Activated CD8-positive, alpha-beta T cell treated with anti-CD3 and anti-CD28 coated beads, Interleukin-2, amount 10 ng/mL, durations not matched to agents 7 days and 5 days (primary cell): ENCODE results near the gene ARID5B. TPM values are rescaled to one million over a fixed set of nuclear protein-coding genes. Genes with fewer than 3 reads are reported as not detected.

Experiments used
- ATAC-seq: fragments of 150-1000 bp; cut with Tn5 transposase; one replicate; pipeline ENCODE4 v1.10.0; 2021; ENCODE audit warnings: moderate library complexity
- CTCF ChIA-PET: fragments of 350-600 bp; sonication (Branson Sonifier 250); formaldehyde crosslinking; loops from one replicate; lab custom pipeline; 2021; ENCODE audit warnings: antibody characterized with exemption; lab: Charles Lee
- POLR2A ChIA-PET: fragments of 350-600 bp; sonication (Branson Sonifier 250); formaldehyde crosslinking; loops from one replicate; lab custom pipeline; 2021; ENCODE audit warnings: antibody characterized with exemption; lab: Charles Lee
- DNase-seq: peaks from one replicate; pipeline ENCODE4 v3.0.0-alpha.2; 2020
- H3K27ac Mint-ChIP-seq: one replicate; pipeline ENCODE4 v1.8.0; 2021; ENCODE audit warnings: mild to moderate bottlenecking, mixed read lengths
- H3K27me3 Mint-ChIP-seq: one replicate; pipeline ENCODE4 v1.8.0; 2021; ENCODE audit warnings: low read depth, mixed read lengths
- H3K36me3 Mint-ChIP-seq: one replicate; pipeline ENCODE4 v1.8.0; 2021; ENCODE audit warnings: low read depth, mixed read lengths
- H3K4me1 Mint-ChIP-seq: one replicate; pipeline ENCODE4 v1.8.0; 2021; ENCODE audit warnings: low read depth, mixed read lengths
- H3K4me3 Mint-ChIP-seq: one replicate; pipeline ENCODE4 v1.8.0; 2021; ENCODE audit warnings: mild to moderate bottlenecking, mixed read lengths
- H3K9me3 Mint-ChIP-seq: one replicate; pipeline ENCODE4 v1.8.0; 2022; ENCODE audit warnings: mixed read lengths; ENCODE audit not compliant: insufficient read depth
- total RNA-seq, 2 experiments: library from RNA; stranded (reverse); gene quantifications; one replicate each; pipeline ENCODE4 v1.2.3, GENCODE V29; 2021

Gene ARID5B
- total RNA-seq, 2 experiments from 2014 or later: 18.0 to 21.6 TPM

DNA sequence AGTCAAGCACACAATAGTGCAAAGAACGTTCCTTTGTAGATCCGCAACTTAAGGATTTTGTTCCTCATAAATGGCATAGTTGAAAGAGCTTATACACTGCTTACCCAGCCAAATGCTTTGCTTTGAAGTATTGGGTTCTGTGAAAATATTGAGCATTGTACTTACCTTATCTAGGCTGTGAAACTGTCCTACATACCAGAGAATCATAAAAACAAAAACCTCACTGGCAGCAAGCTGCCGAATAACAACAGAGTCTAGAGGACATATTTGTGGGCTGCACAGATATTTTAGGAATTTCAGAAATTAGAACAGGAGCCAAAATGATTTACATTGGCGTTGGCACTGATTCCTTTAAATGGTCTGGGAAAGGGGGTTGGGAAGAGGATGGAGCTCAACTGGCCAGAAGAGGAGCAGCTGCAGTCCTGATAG is 192.4 kb downstream of the ARID5B start:
- no peak overlapping the region for H3K27ac Mint-ChIP-seq
- H3K9me3 Mint-ChIP-seq: no peaks in the 10 kb centered on the region
- DNase-seq (no peak), ATAC-seq (no peak)
- H3K4me1 Mint-ChIP-seq: peaks cover 21% of the 10 kb centered on the region
- CTCF ChIA-PET: interaction anchor here (1.6 kb wide), 1 partner anchor 14 kb away, joined by 4 read pairs; no protein-coding TSS in a partner anchor
- POLR2A ChIA-PET: no interaction called here
- H3K36me3 Mint-ChIP-seq: peaks cover 72% of the 10 kb centered on the region
- no peak overlapping the region for H3K4me3 Mint-ChIP-seq
- no peaks in the 10 kb centered on the region for H3K27me3 Mint-ChIP-seq

DNA sequence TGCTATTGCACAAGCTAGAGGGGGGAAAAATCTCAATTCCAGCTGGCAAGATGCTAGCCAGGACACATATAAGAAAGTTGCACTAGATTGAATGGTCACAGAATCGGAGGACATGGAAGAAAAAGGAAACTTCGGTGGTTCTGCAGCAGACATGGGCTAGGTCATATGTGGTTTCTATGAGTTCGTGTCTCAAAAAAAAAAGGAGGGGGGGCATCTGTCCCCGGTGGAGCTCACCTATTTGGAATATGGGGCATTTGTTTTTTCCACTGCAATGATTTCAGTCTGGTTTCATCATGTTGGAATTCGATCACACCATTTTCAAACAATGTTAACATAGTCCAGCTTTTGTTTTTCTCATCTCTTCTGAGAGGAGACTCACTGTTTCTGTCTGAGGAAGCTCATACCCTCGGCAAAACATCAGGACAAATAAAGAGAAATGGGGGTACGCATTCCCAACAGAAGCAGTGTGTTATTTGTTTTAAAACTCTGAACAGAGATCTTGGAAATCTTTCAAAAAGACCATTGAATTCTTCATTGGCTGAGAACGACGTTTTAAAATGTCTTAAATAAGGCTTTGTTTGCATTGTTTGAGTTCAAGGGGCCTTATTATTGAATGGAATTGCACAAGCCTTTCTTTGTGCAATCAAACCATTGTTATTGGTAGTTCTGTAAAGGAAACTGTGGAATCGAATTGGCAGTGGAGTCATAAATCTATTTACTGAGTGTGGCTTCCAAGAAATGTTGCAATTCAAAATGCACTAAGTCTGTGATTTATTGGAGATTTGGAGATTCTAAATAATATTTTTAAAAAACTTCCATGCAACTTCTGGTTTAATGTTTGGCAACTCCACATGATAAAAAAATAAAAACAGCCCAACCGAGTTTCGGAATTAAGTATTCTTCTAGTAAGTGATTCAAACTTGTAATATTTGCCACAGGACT is 194.0 kb downstream of the ARID5B start:
- Mint-ChIP-seq H3K4me1 (peaks cover 16% of the 10 kb centered on the region), H3K27me3 (no peaks in the 10 kb centered on the region), H3K4me3 (no peak overlapping the region), H3K27ac (no peak overlapping the region), H3K36me3 (peaks cover 59% of the 10 kb centered on the region), H3K9me3 (no peaks in the 10 kb centered on the region)
- DNase-seq: no peak
- ChIA-PET CTCF (no interaction called here), POLR2A (no interaction called here)
- ATAC-seq: no peak

- Mint-ChIP-seq H3K4me1 (peaks cover 16% of the 10 kb centered on the region), H3K27ac (no peak overlapping the region), H3K36me3 (peaks cover 49% of the 10 kb centered on the region), H3K27me3 (no peaks in the 10 kb centered on the region), H3K4me3 (no peak overlapping the region), H3K9me3 (no peaks in the 10 kb centered on the region)
- no peak for DNase-seq
- ATAC-seq: no peak
- CTCF ChIA-PET: no interaction called here
- POLR2A ChIA-PET: no interaction called here
Observed at GRCh38 chr10:62096256-62096933, 194.9 kb downstream of the ARID5B start.

GRCh38 chr10:62098278-62099121 is 197.0 kb downstream of the ARID5B start:
- ChIA-PET POLR2A (no interaction called here), CTCF (interaction anchor here (1.3 kb wide), 1 partner anchor 21 kb away, joined by 3 read pairs; no protein-coding TSS in a partner anchor)
- no peak overlapping the region for H3K27ac Mint-ChIP-seq
- no peak overlapping the region for H3K4me3 Mint-ChIP-seq
- H3K36me3 Mint-ChIP-seq: peaks cover 30% of the 10 kb centered on the region
- no peaks in the 10 kb centered on the region for H3K9me3 Mint-ChIP-seq
- peaks cover 16% of the 10 kb centered on the region for H3K4me1 Mint-ChIP-seq
- no peak for DNase-seq
- H3K27me3 Mint-ChIP-seq: no peaks in the 10 kb centered on the region
- ATAC-seq: no peak

DNA sequence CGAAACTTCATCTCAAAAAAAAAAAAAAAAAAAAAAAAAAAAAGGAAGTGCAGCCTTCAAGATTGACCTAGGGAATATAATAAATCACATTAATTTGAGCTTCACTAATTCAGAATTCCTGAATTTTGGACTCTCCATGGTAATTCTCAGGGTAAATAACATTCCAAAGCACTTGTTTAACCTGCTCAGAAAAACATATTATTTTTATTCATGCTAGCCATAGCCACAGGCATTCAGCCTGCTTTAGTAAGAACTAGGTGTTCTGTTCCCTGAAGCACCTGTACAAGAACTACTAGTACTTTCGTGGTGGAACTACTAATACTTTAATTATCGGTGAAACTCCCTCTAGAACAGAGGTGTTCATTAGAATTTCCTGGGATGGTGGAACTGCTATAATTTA is 197.8 kb downstream of the ARID5B start:
- peaks cover 22% of the 10 kb centered on the region for H3K36me3 Mint-ChIP-seq
- no peaks in the 10 kb centered on the region for H3K27me3 Mint-ChIP-seq
- POLR2A ChIA-PET: no interaction called here
- ATAC-seq (no peak), DNase-seq (no peak)
- H3K9me3 Mint-ChIP-seq: no peaks in the 10 kb centered on the region
- no peak overlapping the region for H3K4me3 Mint-ChIP-seq
- CTCF ChIA-PET: interaction anchor here (1.3 kb wide), 1 partner anchor 20 kb away, joined by 3 read pairs; no protein-coding TSS in a partner anchor
- H3K27ac Mint-ChIP-seq: no peak overlapping the region
- H3K4me1 Mint-ChIP-seq: peaks cover 12% of the 10 kb centered on the region

GRCh38 chr10:62103857-62104256 is 202.4 kb downstream of the ARID5B start:
- H3K4me1 Mint-ChIP-seq: peaks cover 26% of the 10 kb centered on the region
- ChIA-PET CTCF (interaction anchor here (2.6 kb wide), 1 partner anchor 141 kb away, joined by 10 read pairs; no protein-coding TSS in a partner anchor), POLR2A (no interaction called here)
- no peak overlapping the region for H3K27ac Mint-ChIP-seq
- ATAC-seq (no peak), DNase-seq (no peak)
- peaks cover 7% of the 10 kb centered on the region for H3K36me3 Mint-ChIP-seq
- H3K4me3 Mint-ChIP-seq: no peak overlapping the region
- no peaks in the 10 kb centered on the region for H3K27me3 Mint-ChIP-seq
- H3K9me3 Mint-ChIP-seq: no peaks in the 10 kb centered on the region

DNA sequence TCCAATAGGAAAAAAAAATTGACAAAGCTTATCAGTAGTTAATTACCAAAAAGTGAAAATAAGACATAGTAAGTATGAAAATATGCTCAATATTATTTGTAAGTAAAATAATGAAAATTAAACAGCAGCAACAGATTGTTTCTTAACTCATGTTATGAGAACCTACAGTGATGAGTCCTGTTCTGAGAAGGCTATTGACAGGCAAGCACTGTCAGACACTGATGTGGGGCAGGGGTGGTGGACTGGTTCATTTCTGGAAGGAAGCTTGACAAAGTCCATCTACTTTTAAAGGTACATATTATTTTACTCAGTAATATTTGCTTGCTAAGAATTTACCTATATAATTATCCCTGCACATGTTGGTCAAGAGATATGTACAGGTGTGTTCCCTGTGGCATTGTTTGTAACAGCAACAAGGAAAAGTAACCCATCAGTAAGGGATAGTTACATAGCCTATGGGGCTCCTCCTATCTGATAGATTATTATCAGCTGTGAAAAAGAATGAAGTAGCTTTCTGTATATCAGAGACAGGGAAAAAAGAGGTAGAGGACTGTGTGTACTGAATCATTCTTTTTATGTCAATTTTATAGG is 205.5 kb downstream of the ARID5B start:
- DNase-seq (no peak), ATAC-seq (no peak)
- no peaks in the 10 kb centered on the region for H3K9me3 Mint-ChIP-seq
- ChIA-PET POLR2A (interaction anchor here (0.6 to 1.4 kb wide), 3 partner anchors 23 to 206 kb away, joined by 3 read pairs; no protein-coding TSS in a partner anchor), CTCF (interaction anchor here (1.0 to 1.7 kb wide), 5 partner anchors 14 to 211 kb away, joined by 4 to 7 read pairs (median 4); no protein-coding TSS in a partner anchor)
- H3K27me3 Mint-ChIP-seq: no peaks in the 10 kb centered on the region
- H3K4me3 Mint-ChIP-seq: no peak overlapping the region
- H3K36me3 Mint-ChIP-seq: peaks cover 11% of the 10 kb centered on the region
- no peak overlapping the region for H3K27ac Mint-ChIP-seq
- H3K4me1 Mint-ChIP-seq: peaks cover 42% of the 10 kb centered on the region

DNA sequence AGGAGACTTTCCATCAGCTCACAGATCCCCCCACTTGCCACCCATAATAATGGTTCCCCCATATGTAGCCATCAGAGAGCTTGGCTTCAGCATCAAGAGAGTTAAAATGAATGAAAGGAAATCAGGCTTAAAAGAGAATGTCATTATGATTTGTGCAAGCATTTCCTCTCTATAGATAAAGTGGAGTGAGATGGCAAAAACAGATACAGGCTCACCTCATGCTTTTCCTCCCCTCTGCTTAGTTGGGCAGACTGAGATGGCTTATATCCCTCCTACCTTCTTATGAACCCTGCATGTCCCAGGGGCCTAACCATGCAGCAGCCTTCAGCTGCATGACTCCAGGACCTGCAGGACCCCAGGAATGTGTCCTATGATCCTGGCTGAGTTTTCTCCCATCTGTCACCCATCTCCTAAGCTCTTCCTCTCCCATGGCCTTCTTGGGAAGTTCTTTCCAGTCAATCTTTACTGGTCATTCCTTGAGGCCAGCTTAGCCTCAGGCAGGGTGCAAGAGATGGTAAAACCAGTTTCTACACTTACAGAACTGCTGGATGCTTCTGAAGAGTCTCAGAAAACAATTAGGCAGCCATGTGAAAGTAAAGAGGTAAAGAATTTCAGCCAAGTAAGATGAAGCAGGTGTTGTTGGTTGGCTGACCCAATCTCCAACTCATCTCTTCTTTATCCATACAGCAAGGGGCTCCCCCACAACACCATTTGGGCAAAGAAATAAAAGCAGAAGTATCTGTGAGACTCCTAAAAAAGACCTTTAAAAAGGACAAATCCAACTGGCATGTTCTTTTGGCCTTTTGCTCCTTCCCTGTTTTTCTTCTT is 207.5 kb downstream of the ARID5B start:
- Mint-ChIP-seq H3K27ac (peak overlapping the region; percentile 80), H3K4me1 (peaks cover 42% of the 10 kb centered on the region), H3K36me3 (peaks cover 11% of the 10 kb centered on the region), H3K9me3 (no peaks in the 10 kb centered on the region), H3K27me3 (no peaks in the 10 kb centered on the region), H3K4me3 (no peak overlapping the region)
- CTCF ChIA-PET: interaction anchor here (1.0 to 2.6 kb wide), 6 partner anchors 58 to 205 kb away, joined by 3 to 10 read pairs (median 3); no protein-coding TSS in a partner anchor
- DNase-seq (no peak), ATAC-seq (peak; percentile 48)
- POLR2A ChIA-PET: interaction anchor here (0.6 kb wide), 1 partner anchor 24 kb away, joined by 3 read pairs; no protein-coding TSS in a partner anchor

GRCh38 chr10:62109587-62110293 is 208.2 kb downstream of the ARID5B start:
- H3K4me3 Mint-ChIP-seq: no peak overlapping the region
- ChIA-PET CTCF (interaction anchor here (0.6 to 2.6 kb wide), 6 partner anchors 71 to 209 kb away, joined by 3 to 10 read pairs (median 3); partner anchors contain the start of gene ARID5B), POLR2A (interaction anchor here (1.2 kb wide), 1 partner anchor 74 kb away, joined by 3 read pairs; no protein-coding TSS in a partner anchor)
- ATAC-seq (no peak), DNase-seq (no peak)
- no peaks in the 10 kb centered on the region for H3K9me3 Mint-ChIP-seq
- H3K27ac Mint-ChIP-seq: peak overlapping the region; percentile 80
- H3K4me1 Mint-ChIP-seq: peaks cover 44% of the 10 kb centered on the region
- H3K36me3 Mint-ChIP-seq: peaks cover 13% of the 10 kb centered on the region
- H3K27me3 Mint-ChIP-seq: no peaks in the 10 kb centered on the region

- Mint-ChIP-seq H3K27me3 (no peaks in the 10 kb centered on the region), H3K36me3 (peaks cover 12% of the 10 kb centered on the region), H3K27ac (no peak overlapping the region), H3K4me1 (peaks cover 26% of the 10 kb centered on the region), H3K4me3 (no peak overlapping the region), H3K9me3 (no peaks in the 10 kb centered on the region)
- ATAC-seq: no peak
- POLR2A ChIA-PET: interaction anchor here (0.6 kb wide), 1 partner anchor 66 kb away, joined by 3 read pairs; no protein-coding TSS in a partner anchor
- CTCF ChIA-PET: no interaction called here
- no peak for DNase-seq
Observed at GRCh38 chr10:62112300-62112699, 210.8 kb downstream of the ARID5B start.
